ENCODE measurements around the gene POLR1A. TPM values are rescaled to one million over a fixed set of nuclear protein-coding genes. Genes with fewer than 3 reads are reported as not detected.

Gene POLR1A
- total and polyA plus RNA-seq, 2 of the 8 experiments (the other 6 are each of a cell fraction or from before 2014, with no cell fraction given) = 8.9 to 58.1 TPM

DNA sequence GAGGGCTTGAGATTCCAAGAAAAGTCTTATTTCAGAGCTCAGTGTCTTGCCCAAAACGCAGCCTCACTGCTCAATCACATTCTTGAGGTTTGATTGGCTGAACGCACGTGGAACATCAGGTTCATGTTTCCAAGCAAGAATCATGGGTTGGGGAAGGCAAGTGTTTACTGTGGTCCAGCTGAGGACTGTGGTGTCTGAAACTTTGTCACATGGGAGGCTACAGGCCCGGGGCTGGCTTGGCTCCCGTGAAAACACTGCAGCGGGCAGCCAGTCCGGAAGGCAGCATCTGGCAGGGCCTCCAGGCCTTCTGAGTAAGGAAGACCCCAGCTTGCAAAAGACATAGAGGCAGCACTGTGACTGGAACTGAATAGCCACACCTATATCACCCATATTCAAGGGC is 84.7 kb downstream of the POLR1A start:
- Histone ChIP-seq H3K14ac (ENCODE audit: insufficient read length) (no peak overlapping the region), H3K4me3 (ENCODE audit: extremely low read depth in 1 of 4, insufficient read depth in 2 of 4, low read depth in 3 of 4, low read length in 4 of 4) (no peak overlapping the region), H4K8ac (ENCODE audit: extremely low read depth, insufficient read depth, low read length) (no peak overlapping the region), H2AK5ac (ENCODE audit: low read depth, low read length) (no peak overlapping the region), H3K79me1 (ENCODE audit: low read depth, low read length) (no peaks in the 10 kb centered on the region), H3K23ac (ENCODE audit: insufficient read length) (no peak overlapping the region), H3K9ac (replicated peaks in 1 of 4; ENCODE audit: extremely low read depth in 1 of 4, low read depth in 3 of 4, low read length in 3 of 4) (no peak overlapping the region), H2BK12ac (ENCODE audit: low read depth, low read length) (no peak overlapping the region), H3K4me2 (ENCODE audit: insufficient read depth in 1 of 2, low read depth in 2 of 2, low read length in 2 of 2) (no peak overlapping the region), H3K18ac (ENCODE audit: extremely low read depth, low read length) (no peak overlapping the region), H3K9me3 (ENCODE audit: insufficient read depth in 2 of 2, low read depth in 1 of 2, low read length in 1 of 2) (no peaks in the 10 kb centered on the region), H3K56ac (replicated peaks; ENCODE audit: insufficient read length, low read depth, low read length) (no peak overlapping the region), H2BK15ac (ENCODE audit: low read length) (no peak overlapping the region), H3K27me3 (replicated peaks in 1 of 4; ENCODE audit: control insufficient read depth in 3 of 4, extremely low read depth in 1 of 4, insufficient read depth in 3 of 4, low read length in 3 of 4) (no peaks in the 10 kb centered on the region; a peak in 1 of 7 replicates), H3K36me3 (ENCODE audit: control insufficient read depth in 2 of 4, insufficient read depth in 4 of 4, low read length in 3 of 4) (peaks cover 0 to 7% (median 5%) of the 10 kb centered on the region in 4 experiments; a peak in 3 of 8 replicates), H4K20me1 (replicated peaks in 1 of 2; ENCODE audit: control insufficient read depth in 1 of 2, insufficient read depth in 2 of 2, low read length in 2 of 2) (no peaks in the 10 kb centered on the region), H3K79me2 (ENCODE audit: control insufficient read depth in 1 of 2, insufficient read depth in 2 of 2, low read length in 2 of 2) (no peaks in the 10 kb centered on the region), H4K91ac (replicated peaks; ENCODE audit: insufficient read length, low read length) (no peak overlapping the region), H3K27ac (ENCODE audit: low read depth, low read length) (no peak overlapping the region), H2BK120ac (replicated peaks; ENCODE audit: low read depth, low read length) (no peak overlapping the region), H2BK5ac (ENCODE audit: low read depth, low read length) (no peak overlapping the region), H3K23me2 (ENCODE audit: low read depth, low read length) (no peaks in the 10 kb centered on the region), H2BK20ac (ENCODE audit: low read length) (no peak overlapping the region), H3K4ac (replicated peaks; ENCODE audit: insufficient read length, low read depth, low read length) (no peak overlapping the region), H3K4me1 (replicated peaks in 1 of 4; ENCODE audit: control insufficient read depth in 3 of 4, insufficient read depth in 4 of 4, low read length in 3 of 4) (no peaks in the 10 kb centered on the region), H4K5ac (ENCODE audit: insufficient read length, low read depth, low read length) (no peak overlapping the region), H2AFZ (ENCODE audit: low read length) (no peak overlapping the region)
- POLR2A ChIA-PET (ENCODE audit: partially characterized antibody) = interaction anchor here (1.2 kb wide), 1 partner anchor 72 kb away, joined by 3 read pairs; no protein-coding TSS in a partner anchor
- TF ChIP-seq CREB1 (IDR thresholded peaks at IDR 0.05) (no peak), SP4 (IDR thresholded peaks at IDR 0.05; ENCODE audit: low read length) (no peak), BACH1 (IDR thresholded peaks at IDR 0.05; ENCODE audit: low read length) (no peak), TEAD4 (IDR thresholded peaks at IDR 0.05; ENCODE audit: low read depth, low read length) (no peak), RNF2 (IDR thresholded peaks at IDR 0.05; ENCODE audit: borderline replicate concordance, low read depth, low read length, missing control alignments, poor library complexity, severe bottlenecking) (no peak), CEBPB (IDR thresholded peaks at IDR 0.05; ENCODE audit: low read depth, low read length) (no peak), HDAC2 (IDR thresholded peaks at IDR 0.05; ENCODE audit: borderline replicate concordance in 1 of 2, low read depth in 2 of 2, low read length in 2 of 2) (no peak), JUN (IDR thresholded peaks at IDR 0.05; ENCODE audit: low read depth, low read length) (no peak), RBBP5 (IDR thresholded peaks at IDR 0.05; ENCODE audit: borderline replicate concordance, low read depth, low read length) (no peak)
- TF ChIP-seq, protein P1, sequence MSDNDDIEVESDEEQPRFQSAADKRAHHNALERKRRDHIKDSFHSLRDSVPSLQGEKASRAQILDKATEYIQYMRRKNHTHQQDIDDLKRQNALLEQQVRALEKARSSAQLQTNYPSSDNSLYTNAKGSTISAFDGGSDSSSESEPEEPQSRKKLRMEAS (IDR thresholded peaks at IDR 0.05) = no peak
- 84% methylated on average over 7 of the region's 7 CpGs; no CpG with 5 or more reads in 1 of the 2 experiments for WGBS, 2 experiments (ENCODE audit: extremely low coverage in 1 of 2, insufficient coverage in 1 of 2, insufficient read length in 1 of 2, insufficient replicate concordance in 2 of 2, low coverage in 1 of 2, low lambda C conversion rate in 2 of 2, missing lambda C conversion rate in 1 of 2)
- CTCF ChIA-PET (ENCODE audit: partially characterized antibody) = interaction anchor here (0.7 to 3.1 kb wide), 7 partner anchors 15 to 292 kb away, joined by 3 to 12 read pairs (median 3); no protein-coding TSS in a partner anchor
- FAIRE-seq (no peak), DNase-seq (ENCODE audit: low read depth in 1 of 2, low spot score in 2 of 2) (no peak)

All from H1 (cell line).